ENCODE data around the gene SLC25A48. TPM values are rescaled to one million over a fixed set of nuclear protein-coding genes. Genes with fewer than 3 reads are reported as not detected.

Gene SLC25A48
- total and polyA plus RNA-seq, 2 of the 4 experiments (the other 2 are of a cell fraction): not detected

- Histone ChIP-seq H4K8ac (ENCODE audit: low read depth in 2 of 2, low read length in 2 of 2) (no peak overlapping the region), H3K4me1 (ENCODE audit: control insufficient read depth, insufficient read depth, low read length) (no peaks in the 10 kb centered on the region), H2BK15ac (ENCODE audit: low read depth, low read length) (no peak overlapping the region), H3K9ac (ENCODE audit: low read depth, low read length) (no peak overlapping the region), H4K20me1 (ENCODE audit: insufficient read depth, low read length) (no peaks in the 10 kb centered on the region), H2AK5ac (ENCODE audit: low read depth, low read length) (no peak overlapping the region), H3K18ac (ENCODE audit: low read depth, low read length) (no peak overlapping the region), H3K56ac (ENCODE audit: extremely low read depth, insufficient read depth, low read length) (no peak overlapping the region), H2BK5ac (ENCODE audit: low read depth, low read length, poor library complexity, severe bottlenecking) (no peak overlapping the region), H3K27me3 (ENCODE audit: control insufficient read depth, insufficient read depth, low read length) (peaks cover 36% of the 10 kb centered on the region; the same call in 1 of the 2 replicates), H2AFZ (replicated peaks; ENCODE audit: low read length, poor library complexity) (peak overlapping the region; percentile 72), H3K14ac (replicated peaks; ENCODE audit: low read depth, low read length) (no peak overlapping the region), H3K27ac (ENCODE audit: insufficient read depth, low read length) (no peak overlapping the region), H4K91ac (ENCODE audit: insufficient read depth, low read depth, low read length) (no peak overlapping the region), H3K4me3 (ENCODE audit: insufficient read depth, low read depth, low read length) (no peak overlapping the region), H3K4me2 (ENCODE audit: low read depth, low read length) (no peak overlapping the region), H3K36me3 (ENCODE audit: control insufficient read depth, insufficient read depth, low read length) (no peaks in the 10 kb centered on the region), H3K79me1 (ENCODE audit: low read depth in 1 of 2, low read length in 2 of 2) (no peaks in the 10 kb centered on the region), H3K9me1 (ENCODE audit: insufficient read depth, low read length) (peaks cover 2% of the 10 kb centered on the region; the same call in 1 of the 2 replicates), H4K5ac (ENCODE audit: low read depth, low read length) (no peak overlapping the region), H3K9me3 (ENCODE audit: control insufficient read depth, insufficient read depth, low read length) (no peaks in the 10 kb centered on the region), H2AK9ac (replicated peaks; ENCODE audit: low read depth, low read length, poor library complexity) (peak overlapping the region; percentile 29), H3K23ac (ENCODE audit: low read depth, low read length) (no peak overlapping the region), H2BK20ac (ENCODE audit: low read depth, low read length) (no peak overlapping the region), H2BK120ac (ENCODE audit: low read depth, low read length) (no peak overlapping the region), H3K4ac (ENCODE audit: low read depth, low read length) (no peak overlapping the region)
- ChIA-PET CTCF (interaction anchor here (0.6 to 1.6 kb wide), 5 partner anchors 10 to 345 kb away, joined by 3 to 11 read pairs (median 4); no protein-coding TSS in a partner anchor), POLR2A (ENCODE audit: unreplicated experiment) (no interaction called here)
- peak; percentile 73 for ATAC-seq (ENCODE audit: low read depth)
- TF ChIP-seq CEBPB (IDR thresholded peaks at IDR 0.05; ENCODE audit: low read depth, low read length) (no peak), RCOR1 (IDR thresholded peaks at IDR 0.05; ENCODE audit: insufficient replicate concordance, low read length) (no peak), MAZ (IDR thresholded peaks at IDR 0.05; ENCODE audit: borderline replicate concordance, low read depth, low read length) (no peak), MXI1 (IDR thresholded peaks at IDR 0.05; ENCODE audit: borderline replicate concordance, low read depth, low read length) (no peak), SMC3 (IDR thresholded peaks at IDR 0.05; ENCODE audit: low read depth, low read length) (peak; percentile 66), RAD21 (IDR thresholded peaks at IDR 0.05; ENCODE audit: low read length) (peak; percentile 69), RFX5 (IDR thresholded peaks at IDR 0.05; ENCODE audit: low read depth, low read length) (no peak)
- TF ChIP-seq, protein P1, sequence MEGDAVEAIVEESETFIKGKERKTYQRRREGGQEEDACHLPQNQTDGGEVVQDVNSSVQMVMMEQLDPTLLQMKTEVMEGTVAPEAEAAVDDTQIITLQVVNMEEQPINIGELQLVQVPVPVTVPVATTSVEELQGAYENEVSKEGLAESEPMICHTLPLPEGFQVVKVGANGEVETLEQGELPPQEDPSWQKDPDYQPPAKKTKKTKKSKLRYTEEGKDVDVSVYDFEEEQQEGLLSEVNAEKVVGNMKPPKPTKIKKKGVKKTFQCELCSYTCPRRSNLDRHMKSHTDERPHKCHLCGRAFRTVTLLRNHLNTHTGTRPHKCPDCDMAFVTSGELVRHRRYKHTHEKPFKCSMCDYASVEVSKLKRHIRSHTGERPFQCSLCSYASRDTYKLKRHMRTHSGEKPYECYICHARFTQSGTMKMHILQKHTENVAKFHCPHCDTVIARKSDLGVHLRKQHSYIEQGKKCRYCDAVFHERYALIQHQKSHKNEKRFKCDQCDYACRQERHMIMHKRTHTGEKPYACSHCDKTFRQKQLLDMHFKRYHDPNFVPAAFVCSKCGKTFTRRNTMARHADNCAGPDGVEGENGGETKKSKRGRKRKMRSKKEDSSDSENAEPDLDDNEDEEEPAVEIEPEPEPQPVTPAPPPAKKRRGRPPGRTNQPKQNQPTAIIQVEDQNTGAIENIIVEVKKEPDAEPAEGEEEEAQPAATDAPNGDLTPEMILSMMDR (conservative IDR thresholded peaks at IDR 0.05; ENCODE audit: low read depth, low read length): peak; percentile 74
- TF ChIP-seq, protein P2, sequence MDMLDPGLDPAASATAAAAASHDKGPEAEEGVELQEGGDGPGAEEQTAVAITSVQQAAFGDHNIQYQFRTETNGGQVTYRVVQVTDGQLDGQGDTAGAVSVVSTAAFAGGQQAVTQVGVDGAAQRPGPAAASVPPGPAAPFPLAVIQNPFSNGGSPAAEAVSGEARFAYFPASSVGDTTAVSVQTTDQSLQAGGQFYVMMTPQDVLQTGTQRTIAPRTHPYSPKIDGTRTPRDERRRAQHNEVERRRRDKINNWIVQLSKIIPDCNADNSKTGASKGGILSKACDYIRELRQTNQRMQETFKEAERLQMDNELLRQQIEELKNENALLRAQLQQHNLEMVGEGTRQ (IDR thresholded peaks at IDR 0.05; ENCODE audit: low read depth, low read length): no peak
- TF ChIP-seq, protein P3, sequence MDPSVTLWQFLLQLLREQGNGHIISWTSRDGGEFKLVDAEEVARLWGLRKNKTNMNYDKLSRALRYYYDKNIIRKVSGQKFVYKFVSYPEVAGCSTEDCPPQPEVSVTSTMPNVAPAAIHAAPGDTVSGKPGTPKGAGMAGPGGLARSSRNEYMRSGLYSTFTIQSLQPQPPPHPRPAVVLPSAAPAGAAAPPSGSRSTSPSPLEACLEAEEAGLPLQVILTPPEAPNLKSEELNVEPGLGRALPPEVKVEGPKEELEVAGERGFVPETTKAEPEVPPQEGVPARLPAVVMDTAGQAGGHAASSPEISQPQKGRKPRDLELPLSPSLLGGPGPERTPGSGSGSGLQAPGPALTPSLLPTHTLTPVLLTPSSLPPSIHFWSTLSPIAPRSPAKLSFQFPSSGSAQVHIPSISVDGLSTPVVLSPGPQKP (IDR thresholded peaks at IDR 0.05; ENCODE audit: borderline replicate concordance, low read depth, low read length): no peak
- in situ Hi-C loops (cut with MboI; ENCODE audit: low sequenced_read_pairs) (loop anchor here (10.0 kb wide), 2 partner anchors 265 to 365 kb away; no protein-coding TSS in a partner anchor), dilution Hi-C loops (cut with HindIII; ENCODE audit: low sequenced_read_pairs, unreplicated experiment) (no loop called here), intact Hi-C loops (cut with micrococcal nuclease) (loop anchor here (1.0 kb wide), 2 partner anchors 269 to 364 kb away; no protein-coding TSS in a partner anchor)
- WGBS, 2 experiments (ENCODE audit: extremely low coverage in 2 of 2, insufficient read length in 1 of 2): 35% methylated on average over 13 of the region's 19 CpGs; no CpG with 5 or more reads in 1 of the 2 experiments
- no TSS peak for BruUV-seq (replicated peaks)
- DNase-seq: peak; percentile 31
These were observed 4.6 kb upstream of the SLC25A48 start for GRCh38 chr5:135829681-135830383.
